Dermis microvascular lymphatic vessel endothelial cell (primary cell): Measurements from ENCODE around the gene FPR3. TPM values are rescaled to one million over a fixed set of nuclear protein-coding genes. Genes with fewer than 3 reads are reported as not detected.
"Not testable (repeated sequence)": the region's sequence is repeated elsewhere in the genome, so short reads cannot be mapped to it uniquely, and the experiment has no call there.

Experiments used
- DNase-seq, 2 donors: peaks; one replicate each; pipeline versions ENCODE4 v3.0.0 to v3.0.0-alpha.2; 2010; ENCODE audit warnings: low read depth in 2 of 2
- total RNA-seq: library from RNA; depleted of rRNA; stranded (reverse); fragments of >200 nt; gene quantifications from 2 replicates; pipeline ENCODE4 v1.2.1, GENCODE V29; 2014

The FPR3 gene, protein sequence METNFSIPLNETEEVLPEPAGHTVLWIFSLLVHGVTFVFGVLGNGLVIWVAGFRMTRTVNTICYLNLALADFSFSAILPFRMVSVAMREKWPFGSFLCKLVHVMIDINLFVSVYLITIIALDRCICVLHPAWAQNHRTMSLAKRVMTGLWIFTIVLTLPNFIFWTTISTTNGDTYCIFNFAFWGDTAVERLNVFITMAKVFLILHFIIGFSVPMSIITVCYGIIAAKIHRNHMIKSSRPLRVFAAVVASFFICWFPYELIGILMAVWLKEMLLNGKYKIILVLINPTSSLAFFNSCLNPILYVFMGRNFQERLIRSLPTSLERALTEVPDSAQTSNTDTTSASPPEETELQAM
- under 0.01 and 0.13 TPM in 2 replicates for total RNA-seq

DNA sequence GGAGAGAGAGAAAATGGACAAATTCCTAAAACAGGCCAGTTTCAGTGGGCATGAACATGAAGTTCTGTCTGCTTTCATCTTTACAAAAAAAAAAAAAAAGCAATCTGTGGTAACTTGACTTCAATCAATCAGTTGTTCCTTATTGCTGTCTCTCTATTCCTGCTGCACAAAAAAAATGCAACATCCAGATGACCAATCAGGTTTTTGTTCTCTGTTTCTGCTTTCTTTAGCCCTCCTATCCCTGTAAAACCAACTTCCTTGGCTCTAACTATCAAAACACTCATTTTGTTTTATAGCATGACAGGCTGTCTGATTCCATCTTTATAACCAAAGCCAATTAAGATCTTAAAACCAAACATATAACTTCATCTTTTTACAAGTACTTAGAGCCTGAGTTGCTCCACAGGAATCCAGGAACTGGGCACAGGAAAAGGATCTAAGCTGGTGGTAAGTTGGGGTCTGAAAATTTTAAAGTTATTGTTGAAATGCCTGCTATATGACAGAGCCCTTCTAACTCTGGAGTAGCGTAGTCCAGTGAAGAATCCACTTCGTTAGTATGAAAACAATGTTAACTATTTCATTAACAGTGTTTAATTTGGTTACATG, at the start of gene FPR3:
TSS of gene FPR3 (plus strand) at position 273 of the 606 bp plus-strand sequence. CDS start 28,592 bp downstream, outside the sequence.
- no peak for DNase-seq

DNA sequence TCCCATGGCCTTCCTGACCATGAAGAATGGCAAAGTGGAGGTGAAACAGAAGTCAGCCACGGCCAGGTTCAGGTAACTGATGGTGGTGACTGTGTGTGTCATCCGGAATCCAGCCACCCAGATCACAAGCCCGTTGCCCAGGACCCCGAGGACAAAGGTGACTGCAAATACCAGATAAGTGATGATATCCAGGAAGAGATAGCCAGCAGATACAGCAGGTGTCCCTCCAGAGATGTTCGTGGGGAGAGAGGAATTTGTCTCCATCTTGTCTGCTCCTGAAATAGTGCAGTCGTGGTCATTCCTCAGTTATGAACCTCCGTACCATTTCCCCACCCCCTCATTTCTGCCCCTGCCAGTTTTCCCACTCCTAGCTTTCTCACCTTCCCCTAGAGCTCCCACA, 48.2 kb upstream of the FPR3 start:
- no peak for DNase-seq

DNA sequence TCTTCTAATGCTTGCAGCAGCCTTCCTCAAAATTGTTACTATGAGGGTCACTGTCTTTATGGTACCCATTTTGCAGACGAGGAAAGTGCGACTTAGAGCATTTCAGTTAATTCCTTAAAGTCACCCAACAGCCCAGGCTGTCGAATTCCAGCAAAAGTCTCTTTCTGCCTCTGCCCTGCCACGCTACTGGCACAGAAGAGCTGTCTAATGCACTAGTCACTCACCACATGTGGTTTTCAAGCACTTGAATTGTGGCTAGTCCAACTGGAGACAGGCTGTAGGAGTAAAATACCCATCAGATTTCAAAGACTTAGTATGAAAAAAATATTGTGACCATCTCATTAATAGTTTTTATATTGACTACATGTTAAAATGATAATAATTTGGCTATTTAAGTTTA, 45.0 kb upstream of the FPR3 start:
- no peak for DNase-seq

- DNase-seq, result no peak
Observed at GRCh38 chr19:51750400-51751094, 44.4 kb upstream of the FPR3 start.

DNA sequence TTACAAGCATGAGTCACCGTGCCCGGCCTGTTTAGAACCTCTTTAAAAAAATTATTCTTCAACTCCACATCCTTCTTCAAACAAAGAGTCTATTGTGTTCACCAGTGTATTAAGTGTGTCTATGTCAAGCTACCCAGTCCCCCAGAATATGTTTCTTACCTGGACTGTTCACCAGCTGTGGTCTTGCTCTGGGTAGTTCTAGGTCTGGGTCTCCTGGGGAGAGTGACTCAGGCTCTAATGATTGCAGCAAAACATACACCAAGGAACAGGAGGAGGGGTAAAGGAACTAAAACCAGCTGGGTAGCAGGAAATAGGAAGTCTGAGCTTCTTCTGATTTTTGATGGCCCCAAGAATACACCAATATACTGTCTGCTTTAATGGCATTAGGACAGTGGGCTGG, 43.3 kb upstream of the FPR3 start, which contains the start of gene FPR1:
TSS of gene FPR1 (minus strand) at position 224 of the 400 bp plus-strand sequence. CDS start 4,884 bp downstream, outside the sequence.
- no peak for DNase-seq

DNA sequence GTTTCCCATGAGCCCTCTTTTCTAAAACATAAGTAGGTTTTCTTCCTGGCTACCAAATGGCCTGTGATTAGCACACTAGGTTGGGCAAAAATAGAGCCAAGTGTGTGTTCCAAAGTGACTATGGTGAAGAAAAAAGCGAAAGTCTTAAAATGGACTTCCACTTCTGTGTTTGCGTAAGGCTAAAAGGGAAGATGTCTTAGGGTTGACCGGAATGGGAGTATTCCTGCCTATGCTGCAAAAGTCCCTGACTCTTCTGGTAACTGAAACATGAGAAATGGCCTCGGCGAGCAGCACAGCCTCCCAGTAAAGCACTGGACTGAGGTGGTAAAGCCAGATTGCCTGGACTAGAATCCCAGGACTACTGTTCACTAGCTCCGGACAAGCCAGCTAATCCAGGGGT, 40.8 kb upstream of the FPR3 start:
- no peak for DNase-seq

DNA sequence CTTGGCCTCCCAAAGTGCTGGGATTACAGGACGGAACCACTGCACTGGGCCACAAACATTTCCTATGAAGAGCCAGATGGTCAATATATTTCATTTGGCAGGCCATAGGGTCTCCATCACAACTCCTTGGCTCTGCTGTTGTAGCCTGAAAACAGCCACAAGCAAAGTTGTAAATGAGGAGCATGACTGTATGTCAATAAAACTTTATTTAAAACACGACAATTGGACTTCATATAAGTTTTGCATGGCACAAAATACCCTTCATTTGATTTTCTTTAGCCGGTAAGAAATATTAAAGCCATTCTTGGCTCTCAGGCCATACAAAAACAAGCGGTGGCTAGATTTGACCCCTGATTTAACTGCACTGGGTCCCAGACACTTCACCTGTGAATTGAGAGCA, 40.2 kb upstream of the FPR3 start:
- no peak for DNase-seq

DNA sequence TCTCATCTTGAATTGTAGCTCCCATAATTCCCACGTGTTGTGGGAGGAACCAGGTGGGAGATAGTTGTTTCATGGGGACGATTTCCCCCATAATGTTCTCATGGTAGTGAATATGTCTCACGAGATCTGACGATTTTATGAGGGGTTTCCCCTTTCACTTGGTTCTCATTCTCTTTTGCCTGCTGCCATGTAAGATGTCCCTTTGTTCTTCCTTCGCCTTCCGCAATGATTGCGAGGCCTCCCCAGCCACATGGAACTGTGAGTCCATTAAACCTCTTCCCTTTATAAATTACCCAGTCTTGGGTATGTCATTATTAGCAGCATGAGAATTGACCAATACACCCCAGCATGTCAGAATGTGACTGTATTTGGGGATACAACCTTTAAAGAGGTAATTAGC, 39.4 kb upstream of the FPR3 start:
- no peak for DNase-seq

DNA sequence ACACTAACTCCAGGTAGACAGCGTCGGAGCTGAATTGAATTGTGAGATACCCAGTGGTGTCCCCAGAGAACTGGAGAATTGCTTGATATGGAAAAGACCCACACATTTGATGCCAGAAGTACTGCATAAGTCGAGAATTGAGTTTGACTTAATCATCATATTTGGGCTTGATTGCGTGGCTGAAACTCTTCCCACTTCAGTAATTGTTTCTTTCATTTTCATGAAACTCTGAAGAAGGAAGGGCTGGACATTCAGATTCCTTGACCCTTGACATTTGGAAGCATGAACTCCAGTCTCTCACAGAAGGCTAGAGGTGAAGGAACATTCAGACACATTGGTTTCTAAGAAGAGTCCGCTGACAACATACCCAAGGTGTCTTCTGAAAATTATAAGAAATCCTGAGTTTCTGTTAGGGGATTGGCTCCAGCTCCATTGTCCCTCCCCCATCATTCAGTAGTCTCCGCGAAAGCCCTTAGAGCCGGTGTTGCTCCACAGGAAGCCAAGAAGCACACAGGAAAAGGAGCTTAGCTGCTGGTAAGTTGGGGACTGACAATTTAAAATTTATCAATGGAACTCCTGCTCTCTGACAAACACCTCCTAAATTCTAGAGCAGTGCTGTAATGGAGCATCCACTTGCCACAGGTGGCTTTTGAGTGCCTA, 34.1 kb upstream of the FPR3 start, which contains the start of gene FPR2:
TSS of gene FPR2 (plus strand) at position 484 of the 660 bp plus-strand sequence. CDS start 7,479 bp downstream, outside the sequence.
- DNase-seq, result no peak

GRCh38 chr19:51761696-51762095, 33.3 kb upstream of the FPR3 start:
- no peak for DNase-seq

GRCh38 chr19:51765086-51765485, 29.9 kb upstream of the FPR3 start:
- no peak for DNase-seq

GRCh38 chr19:51766461-51766860, 28.5 kb upstream of the FPR3 start:
- no peak for DNase-seq

DNA sequence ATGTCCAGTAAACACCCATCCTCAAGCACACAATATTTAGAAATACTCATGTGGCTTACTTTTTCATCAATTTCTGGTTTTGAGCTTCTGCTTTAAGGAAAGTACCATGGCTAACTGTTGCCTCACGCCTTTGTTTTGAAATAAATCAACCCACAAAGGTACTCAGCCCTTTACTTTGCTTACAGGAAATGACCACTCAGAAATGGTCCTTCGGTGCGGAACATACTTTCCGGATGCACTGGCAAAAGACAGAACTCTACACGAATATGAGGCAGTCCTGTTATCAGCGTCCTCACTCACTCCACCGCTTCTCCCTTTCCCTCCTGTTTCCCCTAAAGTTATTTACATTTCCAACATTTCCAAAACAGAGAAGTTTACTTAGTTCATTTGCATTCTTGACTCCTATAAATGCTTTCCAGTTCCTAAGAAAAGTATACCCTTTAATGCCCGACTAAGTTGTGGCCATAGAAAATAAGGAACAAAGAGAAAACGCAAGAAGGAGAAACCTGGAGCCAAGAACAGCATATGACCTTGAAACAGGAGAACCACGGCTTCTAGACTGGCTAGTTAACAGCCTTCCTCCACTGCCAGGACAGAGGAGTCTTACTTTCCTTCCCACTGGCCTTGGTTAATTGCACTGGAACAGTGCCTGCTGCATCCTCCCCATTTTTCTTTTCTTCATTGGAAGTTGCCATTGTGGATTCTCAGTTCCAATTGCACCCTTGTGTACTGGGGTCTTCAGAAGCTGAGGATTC, 23.4 kb upstream of the FPR3 start:
- no peak for DNase-seq

GRCh38 chr19:51772977-51773376, 22.0 kb upstream of the FPR3 start:
- no peak for DNase-seq

DNA sequence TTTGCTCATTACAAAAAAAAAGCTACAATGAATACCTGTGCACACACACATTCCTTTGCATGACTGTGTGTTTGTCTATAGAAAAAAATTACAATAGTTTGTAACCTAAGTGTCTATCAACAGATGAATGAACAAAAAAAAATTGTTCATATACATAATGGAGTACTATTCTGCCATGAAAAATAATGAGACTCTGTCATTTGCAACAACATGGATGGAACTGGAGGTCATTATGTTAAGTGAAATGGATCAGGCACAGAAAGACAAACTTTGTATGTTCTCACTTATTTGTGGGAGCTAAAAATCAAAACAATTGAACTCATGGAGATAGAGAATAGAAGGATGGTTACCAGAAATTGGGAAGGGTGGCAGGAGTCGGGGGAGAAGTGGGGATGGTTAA, 18.4 kb upstream of the FPR3 start:
- DNase-seq, result not testable (repeated sequence)

DNA sequence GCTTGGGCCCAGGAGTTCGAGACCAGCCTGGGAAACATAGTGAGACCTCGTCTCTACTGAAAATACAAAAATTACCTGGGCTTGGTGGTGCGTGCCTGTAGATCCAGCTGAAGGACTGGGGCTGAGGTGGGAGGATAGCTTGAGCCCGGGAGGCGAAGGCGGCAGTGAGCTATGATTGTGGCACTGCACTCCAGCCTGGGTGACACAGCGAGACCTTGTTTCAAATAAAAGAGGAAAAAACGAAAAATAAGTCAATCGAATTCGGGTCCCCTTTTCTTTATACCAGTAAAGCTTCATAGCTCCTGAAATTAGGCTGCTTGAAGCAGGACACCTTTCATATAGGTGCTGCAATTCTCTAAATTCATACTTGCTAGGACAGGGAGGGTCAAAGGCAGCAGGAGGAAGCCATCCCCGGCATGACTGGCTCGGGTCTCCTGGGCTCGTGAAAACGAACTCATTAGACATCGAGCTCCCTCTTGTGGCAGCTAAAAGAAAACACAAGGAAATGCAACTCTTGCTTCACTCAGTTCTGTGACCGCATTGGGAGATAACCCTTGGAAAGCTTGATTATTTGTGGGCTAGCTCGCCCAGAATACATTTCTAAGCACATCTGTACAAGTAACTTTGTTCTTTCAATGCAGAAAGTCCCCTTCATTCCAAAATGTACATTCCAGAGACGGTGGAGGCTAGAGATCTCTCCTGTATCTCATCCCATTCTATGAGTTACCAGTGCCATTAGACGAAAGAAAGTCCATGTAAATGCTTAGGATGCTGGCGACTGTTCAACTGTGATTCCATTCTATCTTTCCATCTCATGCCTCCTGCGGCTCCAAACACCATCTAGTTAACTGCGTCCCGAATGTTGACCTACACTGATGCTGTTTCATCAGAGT, 17.1 kb upstream of the FPR3 start:
- peak; percentile 70 to 83 for DNase-seq

GRCh38 chr19:51779181-51779580, 15.8 kb upstream of the FPR3 start:
- DNase-seq, result no peak

DNA sequence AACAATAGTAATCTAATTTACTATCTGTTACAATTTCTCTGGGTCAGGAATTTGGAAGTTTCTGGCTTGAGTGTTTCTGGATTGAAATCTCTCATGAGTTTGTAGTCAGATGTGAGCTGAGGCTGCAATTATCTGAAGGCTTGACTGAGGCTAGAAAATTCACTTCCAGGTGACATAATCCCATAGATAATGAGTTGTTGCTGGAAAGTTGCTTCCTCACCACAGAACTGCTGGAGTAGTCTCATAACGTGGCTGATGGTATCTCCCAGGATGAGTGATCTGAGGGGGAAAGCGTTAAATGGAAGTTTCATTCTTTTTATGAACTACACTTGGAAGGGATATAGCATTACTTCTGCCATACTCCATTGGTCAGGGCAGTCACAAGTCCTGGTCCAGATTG, 15.3 kb upstream of the FPR3 start:
- DNase-seq, result no peak

DNA sequence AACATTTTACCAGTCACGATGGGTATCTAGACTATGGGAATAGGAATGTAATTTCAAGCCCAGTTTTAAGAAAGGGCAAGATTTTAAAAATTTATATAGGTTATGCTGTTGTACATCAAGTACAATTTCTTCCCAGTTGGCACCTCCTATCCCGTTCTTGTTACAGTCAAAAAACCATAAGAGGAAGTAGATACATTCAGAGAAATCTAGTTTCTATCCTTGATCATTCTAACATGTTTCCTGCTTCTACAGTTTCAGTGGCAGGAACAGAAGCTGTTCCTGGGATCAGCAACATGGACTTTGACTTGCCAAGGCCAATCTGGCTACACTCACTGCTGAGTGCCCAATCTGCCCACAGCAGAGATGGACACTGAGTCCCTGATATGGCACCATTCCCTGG, 14.7 kb upstream of the FPR3 start:
- DNase-seq, result no peak

GRCh38 chr19:51781999-51782398, 13.0 kb upstream of the FPR3 start:
- no peak for DNase-seq
